Neural progenitor cell (in vitro differentiated cells): Measurements from ENCODE around the gene ADAMTSL2.

Experiments
- EZH2 ChIP-seq: fragments of 200-600 bp; sonication (generic); IDR thresholded peaks from 2 replicates; pipeline ENCODE4 v1.6.1; 2017; ENCODE audit warnings: antibody characterized with exemption, mild to moderate bottlenecking, moderate library complexity
- EZH2phosphoT487 ChIP-seq: fragments of 200-600 bp; sonication (generic); IDR thresholded peaks from 2 replicates; pipeline ENCODE4 v1.6.1; 2017; ENCODE audit warnings: antibody characterized with exemption
- TF ChIP-seq, protein P1 (sequence below): fragments of 200-600 bp; sonication (generic); IDR thresholded peaks from 2 replicates; pipeline ENCODE4 v1.5.1; 2017; ENCODE audit warnings: antibody characterized with exemption, mild to moderate bottlenecking

DNA sequence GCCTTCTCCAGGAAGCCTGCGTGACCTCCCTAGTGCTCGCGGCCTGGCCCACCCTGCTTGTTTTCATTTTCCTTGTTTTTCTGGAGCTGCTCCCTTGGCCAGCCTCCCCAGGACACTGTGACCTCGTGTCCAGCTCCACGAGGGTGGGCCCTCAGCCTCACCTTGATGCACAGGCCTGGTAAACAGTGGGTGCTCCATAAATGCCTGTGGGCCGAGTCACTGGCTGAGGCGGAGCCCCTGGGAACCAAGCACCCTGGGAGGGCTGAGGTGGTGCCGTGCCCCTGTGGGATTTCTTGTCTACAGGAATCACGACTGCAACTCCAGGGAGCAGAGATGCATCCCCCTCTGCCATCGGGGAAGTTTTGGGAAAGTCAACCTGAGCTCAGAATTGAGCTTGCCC lies 57.5 kb downstream of the ADAMTSL2 start:
- TF ChIP-seq, protein P1, sequence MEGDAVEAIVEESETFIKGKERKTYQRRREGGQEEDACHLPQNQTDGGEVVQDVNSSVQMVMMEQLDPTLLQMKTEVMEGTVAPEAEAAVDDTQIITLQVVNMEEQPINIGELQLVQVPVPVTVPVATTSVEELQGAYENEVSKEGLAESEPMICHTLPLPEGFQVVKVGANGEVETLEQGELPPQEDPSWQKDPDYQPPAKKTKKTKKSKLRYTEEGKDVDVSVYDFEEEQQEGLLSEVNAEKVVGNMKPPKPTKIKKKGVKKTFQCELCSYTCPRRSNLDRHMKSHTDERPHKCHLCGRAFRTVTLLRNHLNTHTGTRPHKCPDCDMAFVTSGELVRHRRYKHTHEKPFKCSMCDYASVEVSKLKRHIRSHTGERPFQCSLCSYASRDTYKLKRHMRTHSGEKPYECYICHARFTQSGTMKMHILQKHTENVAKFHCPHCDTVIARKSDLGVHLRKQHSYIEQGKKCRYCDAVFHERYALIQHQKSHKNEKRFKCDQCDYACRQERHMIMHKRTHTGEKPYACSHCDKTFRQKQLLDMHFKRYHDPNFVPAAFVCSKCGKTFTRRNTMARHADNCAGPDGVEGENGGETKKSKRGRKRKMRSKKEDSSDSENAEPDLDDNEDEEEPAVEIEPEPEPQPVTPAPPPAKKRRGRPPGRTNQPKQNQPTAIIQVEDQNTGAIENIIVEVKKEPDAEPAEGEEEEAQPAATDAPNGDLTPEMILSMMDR = no peak
- TF ChIP-seq EZH2 (no peak), EZH2phosphoT487 (no peak)
